DMS53 treated with DMSO at 0.1 percent for 48 hours (cell line): Measurements from ENCODE around the gene RBSN.

Experiments used
- DNase-seq: peaks from one replicate; lab custom pipeline; 2025; ENCODE audit not compliant: unreplicated experiment; lab: John Stamatoyannopoulos, UW

Gene RBSN

GRCh38 chr3:15023719-15024118 is 75.2 kb downstream of the RBSN start:
- no peak for DNase-seq

GRCh38 chr3:15023249-15023648 is 75.7 kb downstream of the RBSN start:
- DNase-seq: no peak
